Psoas muscle (tissue), 8 donors: ENCODE results near the gene WBP1. TPM values are rescaled to one million over a fixed set of nuclear protein-coding genes. Genes with fewer than 3 reads are reported as not detected.

ENCODE experiments used
- ATAC-seq, 4 donors: fragments of 200-7000 bp; cut with Tn5 transposase; one replicate each; pipeline ENCODE4 v1.9.1; 2020; ENCODE audit warnings: moderate library complexity in 3 of 4, mild to moderate bottlenecking in 2 of 4
- DNase-seq, 2 donors: peaks; one replicate each; pipeline ENCODE4 v3.0.0-alpha.2; 2020
- H3K27ac ChIP-seq: fragments of 200-600 bp; one replicate; pipeline ENCODE4 v1.8.0; 2022
- H3K27me3 ChIP-seq, 3 donors: fragments of 200-600 bp in 1 of 3; one replicate each; pipeline versions ENCODE4 v1.6.1 to v1.8.0; 2013 to 2022; ENCODE audit warnings: low read length in 2 of 3, mild to moderate bottlenecking in 2 of 3, moderate library complexity in 1 of 3; ENCODE audit not compliant: insufficient read depth in 3 of 3
- H3K36me3 ChIP-seq, 2 donors: fragments of 200-600 bp in 1 of 2; one replicate each; pipeline versions ENCODE4 v1.6.1 to v1.8.0; 2013 to 2022; ENCODE audit warnings: low read depth in 1 of 2, mild to moderate bottlenecking in 1 of 2, moderate library complexity in 1 of 2; ENCODE audit not compliant: insufficient read depth in 1 of 2
- H3K4me1 ChIP-seq: fragments of 200-600 bp; one replicate; pipeline ENCODE4 v1.8.0; 2022
- H3K4me3 ChIP-seq: fragments of 200-600 bp; one replicate; pipeline ENCODE4 v1.8.0; 2022; ENCODE audit warnings: mild to moderate bottlenecking
- H3K9me3 ChIP-seq: fragments of 200-600 bp; one replicate; pipeline ENCODE4 v1.8.0; 2022
- CTCF ChIP-seq: fragments of 200-600 bp; IDR thresholded peaks from one replicate; pipeline ENCODE4 v1.8.0; 2022; ENCODE audit warnings: antibody characterized with exemption
- WGBS, 3 donors: extraction: QIAGEN DNeasy Blood & Tissue Kit; methylation state at CpG; one replicate each; pipeline versions ENCODE4 v1.1.6 to v1.1.7; 2013; 5-methylcytosine and 5-hydroxymethylcytosine counted together
- intact Hi-C, 2 donors: fragments of 100-400 bp; cut with DNase I; formaldehyde crosslinking; loops; one replicate each; pipeline versions ENCODE4 v1.11.0 to v1.14.2; 2022
- polyA plus RNA-seq, 3 donors: library from polyadenylated mRNA; stranded (reverse); fragments of 200-250 nt; gene quantifications; one replicate each; pipeline ENCODE4 v1.2.3, GENCODE V29; 2013
- total RNA-seq, 4 donors: library from RNA; stranded (reverse); fragmentation: NEBNext Ultra II Directional in 2 of 4; extraction: Animal tissue kit (Norgen Biotek cat#: 25700) in 2 of 4; gene quantifications; one replicate each; pipeline versions ENCODE4 v1.2.1 to v1.2.4, GENCODE V29; 2021 to 2023
- donor health status: healthy with polysubstance abuse.
- donor health status: DM: no; HTN: no; CAD: no; lungs with moderate emphysema.
- donor health status: Bipolar disorder and iron deficiency.
- donor health status: healthy.
- donor health status: DM: yes; HTN: yes; CAD: no.
- donor health status: DM: no; HTN: no; CAD: no.
- donor health status: DM: no; HTN: no; CAD: no.
- donor health status: DM: yes; HTN: yes; CAD: no.

Gene WBP1
- total and polyA plus RNA-seq, 7 donors: 19.4 to 41.3 (median 24.4) TPM

GRCh38 chr2:74427551-74427950 lies 30.7 kb upstream of the WBP1 start:
- 71 to 83% (median 81%) methylated on average over 3 of the region's 3 CpGs for WGBS, 3 donors
- H3K4me3 ChIP-seq: no peak overlapping the region
- no peak overlapping the region for H3K27ac ChIP-seq
- no peak for TF ChIP-seq CTCF
- intact Hi-C loops: no loop called here
- no peak for DNase-seq
- no peaks in the 10 kb centered on the region for H3K9me3 ChIP-seq
- ATAC-seq: no peak
- peaks cover 0 to 10% (median 0%) of the 10 kb centered on the region in 3 donors for H3K27me3 ChIP-seq
- peaks cover 0 to 43% of the 10 kb centered on the region in 2 donors for H3K36me3 ChIP-seq
- H3K4me1 ChIP-seq: no peaks in the 10 kb centered on the region

- Histone ChIP-seq H3K4me3 (no peak overlapping the region), H3K9me3 (no peaks in the 10 kb centered on the region), H3K27ac (no peak overlapping the region), H3K36me3 (peaks cover 0 to 43% of the 10 kb centered on the region in 2 donors), H3K4me1 (no peaks in the 10 kb centered on the region), H3K27me3 (no peaks in the 10 kb centered on the region)
- no peak for TF ChIP-seq CTCF
- intact Hi-C loops: no loop called here
- DNase-seq: no peak
- 70 to 91% (median 75%) methylated on average over 5 of the region's 5 CpGs for WGBS, 3 donors
- no peak for ATAC-seq
These were observed 29.6 kb upstream of the WBP1 start for GRCh38 chr2:74428675-74429074.

GRCh38 chr2:74429487-74430451 lies 28.5 kb upstream of the WBP1 start:
- H3K4me1 ChIP-seq: no peaks in the 10 kb centered on the region
- H3K4me3 ChIP-seq: no peak overlapping the region
- no peak overlapping the region for H3K27ac ChIP-seq
- no peaks in the 10 kb centered on the region for H3K27me3 ChIP-seq
- no peaks in the 10 kb centered on the region for H3K9me3 ChIP-seq
- DNase-seq (no peak), ATAC-seq (no peak)
- no peak for TF ChIP-seq CTCF
- intact Hi-C loops: no loop called here
- H3K36me3 ChIP-seq: peaks cover 0 to 43% of the 10 kb centered on the region in 2 donors
- WGBS, 3 donors: 86 to 88% (median 86%) methylated on average over 15 to 18 of the region's 18 CpGs

GRCh38 chr2:74430502-74430901 lies 27.7 kb upstream of the WBP1 start:
- ATAC-seq (no peak), DNase-seq (no peak)
- H3K4me3 ChIP-seq: no peak overlapping the region
- H3K27ac ChIP-seq: no peak overlapping the region
- H3K4me1 ChIP-seq: no peaks in the 10 kb centered on the region
- no peak for TF ChIP-seq CTCF
- no peaks in the 10 kb centered on the region for H3K9me3 ChIP-seq
- WGBS, 3 donors: 81 to 84% (median 84%) methylated on average over 11 of the region's 11 CpGs
- intact Hi-C loops: no loop called here
- H3K27me3 ChIP-seq: no peaks in the 10 kb centered on the region
- peaks cover 0 to 43% of the 10 kb centered on the region in 2 donors for H3K36me3 ChIP-seq
